ENCODE data around the gene TBC1D24. TPM values are rescaled to one million over a fixed set of nuclear protein-coding genes. Genes with fewer than 3 reads are reported as not detected.

TBC1D24 gene
- polyA plus RNA-seq, 3 donors, result 0.76 to 5.9 (median 2.1) TPM

DNA sequence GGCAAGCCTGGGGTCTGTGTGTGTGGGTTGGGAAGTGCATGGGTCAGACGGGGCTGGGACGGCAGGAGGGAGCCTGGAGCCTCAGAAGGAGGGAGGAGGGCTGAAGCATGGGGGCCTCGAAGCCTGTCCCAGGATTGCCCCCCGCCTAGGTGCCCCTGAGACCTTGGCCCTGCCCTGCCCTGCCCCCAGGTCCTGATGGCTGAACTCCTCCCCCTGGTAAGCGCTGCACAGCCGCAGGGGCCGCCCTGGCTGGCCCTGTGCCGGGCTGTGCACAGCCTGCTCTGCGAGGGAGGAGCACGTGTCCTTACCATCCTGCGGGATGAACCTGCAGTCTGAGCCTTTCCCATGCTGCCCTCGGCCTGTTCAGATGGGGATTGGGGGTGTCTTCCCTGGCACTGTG, 10.6 kb upstream of the TBC1D24 start:
- Mint-ChIP-seq H3K36me3 (peaks cover 0 to 2% of the 10 kb centered on the region in 2 donors), H3K27ac (no peak overlapping the region), H3K4me1 (peaks cover 24% of the 10 kb centered on the region), H3K9me3 (peaks cover 0 to 3% (median 2%) of the 10 kb centered on the region in 7 donors), H3K4me3 (no peak overlapping the region), H3K27me3 (ENCODE audit: low read depth in 3 of 3) (peaks cover 24 to 33% (median 29%) of the 10 kb centered on the region in 3 donors)
- Histone ChIP-seq H3K27me3 (ENCODE audit: control insufficient read depth in 2 of 2, insufficient read depth in 2 of 2, low read length in 2 of 2) (peaks cover 15 to 24% of the 10 kb centered on the region in 2 donors), H3K4me2 (replicated peaks; ENCODE audit: extremely low read depth, low read length, poor library complexity, severe bottlenecking) (no peak overlapping the region), H3K4me1 (ENCODE audit: control insufficient read depth in 1 of 2, insufficient read depth in 2 of 2, low read length in 2 of 2) (peaks cover 17 to 47% of the 10 kb centered on the region in 2 donors), H3K36me3 (replicated peaks in 1 of 2; ENCODE audit: control insufficient read depth in 1 of 2, insufficient read depth in 2 of 2, low read length in 2 of 2) (no peaks in the 10 kb centered on the region), H3K9me3 (replicated peaks in 1 of 2; ENCODE audit: control insufficient read depth in 1 of 2, insufficient read depth in 1 of 2, low read length in 2 of 2) (peaks cover 0 to 5% of the 10 kb centered on the region in 2 donors), H3K27ac (ENCODE audit: low read depth in 1 of 2, low read length in 2 of 2) (no peak overlapping the region), H3K4me3 (replicated peaks in 1 of 3; ENCODE audit: low read depth in 2 of 3, low read length in 3 of 3) (no peak overlapping the region), H3K79me2 (ENCODE audit: insufficient read depth, low read length) (no peaks in the 10 kb centered on the region), H2AFZ (ENCODE audit: insufficient read depth, low read depth, low read length, poor library complexity, severe bottlenecking) (no peak overlapping the region), H3K9ac (ENCODE audit: insufficient read depth, low read length, poor library complexity, severe bottlenecking) (no peak overlapping the region), H4K20me1 (ENCODE audit: insufficient read depth, low read length) (no peaks in the 10 kb centered on the region)
- intact Hi-C loops (cut with micrococcal nuclease), result loop anchor here in 1 of 2 donors (5.0 kb wide), 1 partner anchor 37 kb away; the partner anchor contains the start of gene CCNF
- TF ChIP-seq, protein P1, sequence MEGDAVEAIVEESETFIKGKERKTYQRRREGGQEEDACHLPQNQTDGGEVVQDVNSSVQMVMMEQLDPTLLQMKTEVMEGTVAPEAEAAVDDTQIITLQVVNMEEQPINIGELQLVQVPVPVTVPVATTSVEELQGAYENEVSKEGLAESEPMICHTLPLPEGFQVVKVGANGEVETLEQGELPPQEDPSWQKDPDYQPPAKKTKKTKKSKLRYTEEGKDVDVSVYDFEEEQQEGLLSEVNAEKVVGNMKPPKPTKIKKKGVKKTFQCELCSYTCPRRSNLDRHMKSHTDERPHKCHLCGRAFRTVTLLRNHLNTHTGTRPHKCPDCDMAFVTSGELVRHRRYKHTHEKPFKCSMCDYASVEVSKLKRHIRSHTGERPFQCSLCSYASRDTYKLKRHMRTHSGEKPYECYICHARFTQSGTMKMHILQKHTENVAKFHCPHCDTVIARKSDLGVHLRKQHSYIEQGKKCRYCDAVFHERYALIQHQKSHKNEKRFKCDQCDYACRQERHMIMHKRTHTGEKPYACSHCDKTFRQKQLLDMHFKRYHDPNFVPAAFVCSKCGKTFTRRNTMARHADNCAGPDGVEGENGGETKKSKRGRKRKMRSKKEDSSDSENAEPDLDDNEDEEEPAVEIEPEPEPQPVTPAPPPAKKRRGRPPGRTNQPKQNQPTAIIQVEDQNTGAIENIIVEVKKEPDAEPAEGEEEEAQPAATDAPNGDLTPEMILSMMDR (IDR thresholded peaks at IDR 0.05), result no peak
- WGBS (ENCODE audit: insufficient coverage), result 94% methylated on average over 11 of the region's 12 CpGs
- DNase-seq, result no peak

DNA sequence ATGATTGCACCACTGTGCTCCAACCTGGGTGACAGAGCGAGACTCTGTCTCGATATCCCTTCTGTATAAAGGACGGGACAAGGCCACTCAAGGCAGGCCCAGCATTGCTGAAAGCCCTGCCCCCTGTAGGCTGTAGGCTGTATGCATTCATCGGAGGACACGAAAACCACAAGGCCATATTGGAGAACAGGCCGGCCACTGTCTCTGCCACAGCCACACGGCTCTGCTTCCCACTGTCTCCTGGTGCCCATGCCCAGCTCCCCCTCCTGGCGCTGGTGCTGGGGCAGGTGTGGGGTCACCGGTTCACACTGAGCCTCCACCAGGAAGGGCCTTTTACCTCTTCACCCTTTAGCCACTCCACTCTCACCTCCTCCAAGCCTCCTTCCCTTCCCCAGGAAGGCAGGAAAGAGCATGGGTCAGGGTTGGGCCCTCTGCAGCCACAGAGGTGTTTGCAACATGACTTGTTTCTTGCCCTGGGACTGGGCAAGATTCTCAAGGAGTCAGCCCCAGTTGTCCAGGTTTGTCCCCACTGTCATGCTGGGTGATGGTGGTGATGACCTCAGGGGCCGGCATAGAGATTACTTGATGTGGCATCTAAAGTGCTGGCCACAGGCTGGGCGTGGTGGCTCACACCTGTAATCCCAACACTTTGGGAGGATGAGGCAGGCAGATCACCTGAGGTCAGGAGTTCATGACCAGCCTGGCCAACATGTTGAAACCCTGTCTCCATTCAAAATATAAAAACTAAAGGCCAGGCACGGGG, 9.1 kb upstream of the TBC1D24 start:
- peaks cover 39 to 48% (median 44%) of the 10 kb centered on the region in 3 donors for H3K27me3 Mint-ChIP-seq (ENCODE audit: low read depth in 3 of 3)

More for the DNA sequence above, 9.1 kb upstream of the TBC1D24 start:
- H3K9me3 ChIP-seq (replicated peaks in 1 of 2; ENCODE audit: control insufficient read depth in 1 of 2, insufficient read depth in 1 of 2, low read length in 2 of 2), result peaks cover 0 to 14% of the 10 kb centered on the region in 2 donors
- H3K4me1 ChIP-seq (ENCODE audit: control insufficient read depth in 1 of 2, insufficient read depth in 2 of 2, low read length in 2 of 2), result peaks cover 6 to 32% of the 10 kb centered on the region in 2 donors
- H3K4me3 ChIP-seq (replicated peaks in 1 of 3; ENCODE audit: low read depth in 2 of 3, low read length in 3 of 3), result no peak overlapping the region
- no peak overlapping the region for H3K9ac ChIP-seq (ENCODE audit: insufficient read depth, low read length, poor library complexity, severe bottlenecking)
- H3K27ac Mint-ChIP-seq, result no peak overlapping the region
- DNase-seq, result no peak
- peaks cover 24% of the 10 kb centered on the region for H3K4me1 Mint-ChIP-seq
- TF ChIP-seq, protein P1 (IDR thresholded peaks at IDR 0.05), result peak; percentile 32
- peaks cover 30 to 39% of the 10 kb centered on the region in 2 donors for H3K27me3 ChIP-seq (ENCODE audit: control insufficient read depth in 2 of 2, insufficient read depth in 2 of 2, low read length in 2 of 2)
- no peak overlapping the region for H3K4me3 Mint-ChIP-seq
- 80% methylated on average over 11 of the region's 12 CpGs for WGBS (ENCODE audit: insufficient coverage)
- H4K20me1 ChIP-seq (ENCODE audit: insufficient read depth, low read length), result peaks cover 8% of the 10 kb centered on the region
- H3K9me3 Mint-ChIP-seq, result peaks cover 0 to 7% (median 6%) of the 10 kb centered on the region in 7 donors
- intact Hi-C loops (cut with micrococcal nuclease), result loop anchor here in 1 of 2 donors (5.0 kb wide), 1 partner anchor 36 kb away; no protein-coding TSS in a partner anchor
- peaks cover 5 to 8% of the 10 kb centered on the region in 2 donors for H3K36me3 Mint-ChIP-seq
- no peak overlapping the region for H3K4me2 ChIP-seq (replicated peaks; ENCODE audit: extremely low read depth, low read length, poor library complexity, severe bottlenecking)
- no peaks in the 10 kb centered on the region for H3K36me3 ChIP-seq (replicated peaks in 1 of 2; ENCODE audit: control insufficient read depth in 1 of 2, insufficient read depth in 2 of 2, low read length in 2 of 2)
- no peak overlapping the region for H2AFZ ChIP-seq (ENCODE audit: insufficient read depth, low read depth, low read length, poor library complexity, severe bottlenecking)
- H3K27ac ChIP-seq (ENCODE audit: low read depth in 1 of 2, low read length in 2 of 2), result no peak overlapping the region
- H3K79me2 ChIP-seq (ENCODE audit: insufficient read depth, low read length), result no peaks in the 10 kb centered on the region
